Astrocyte of the cerebellum (primary cell): ENCODE data around the gene GLTP.
"Not testable (repeated sequence)": the region's sequence is repeated elsewhere in the genome, so short reads cannot be mapped to it uniquely, and the experiment has no call there.

Source experiments
- DNase-seq: peaks from one replicate; pipeline ENCODE4 v3.0.0-alpha.2; 2011; ENCODE audit warnings: low read depth
- H3K4me3 ChIP-seq: 2 replicates; pipeline ENCODE4 v1.5.1; 2011; ENCODE audit warnings: mild to moderate bottlenecking, low read depth, low read length, moderate library complexity
- CTCF ChIP-seq: IDR thresholded peaks from 2 replicates; pipeline ENCODE4 v1.5.1; 2012; ENCODE audit warnings: low read length, low read depth, moderate library complexity, mild to moderate bottlenecking; ENCODE audit errors: missing control alignments
- in situ Hi-C: cut with HindIII; loops from 2 replicates; pipeline ENCODE4 v1.10.0; 2017; ENCODE audit warnings: low sequenced_read_pairs

GLTP gene

GRCh38 chr12:109871668-109872314 is 8.6 kb downstream of the GLTP start:
- no peak for TF ChIP-seq CTCF
- in situ Hi-C loops = loop anchor here (10.0 kb wide), 1 partner anchor 93 kb away; no protein-coding TSS in a partner anchor
- H3K4me3 ChIP-seq = no peak overlapping the region
- no peak for DNase-seq

- no peak for TF ChIP-seq CTCF
- H3K4me3 ChIP-seq = no peak overlapping the region
- in situ Hi-C loops = loop anchor here (10.0 kb wide), 1 partner anchor 94 kb away; no protein-coding TSS in a partner anchor
- no peak for DNase-seq
Measured at GRCh38 chr12:109870648-109871047, 9.7 kb downstream of the GLTP start.

- no peak for DNase-seq
- in situ Hi-C loops = no loop called here
- TF ChIP-seq CTCF = no peak
- no peak overlapping the region for H3K4me3 ChIP-seq
Measured at GRCh38 chr12:109868182-109869051, 11.9 kb downstream of the GLTP start.

GRCh38 chr12:109864916-109865315 is 15.4 kb downstream of the GLTP start:
- in situ Hi-C loops = no loop called here
- H3K4me3 ChIP-seq = no peak overlapping the region
- DNase-seq = no peak
- no peak for TF ChIP-seq CTCF

- H3K4me3 ChIP-seq = no peak overlapping the region
- no peak for TF ChIP-seq CTCF
- in situ Hi-C loops = no loop called here
- DNase-seq = no peak
Measured at GRCh38 chr12:109863847-109864712, 16.3 kb downstream of the GLTP start.

GRCh38 chr12:109862491-109862890 is 17.9 kb downstream of the GLTP start:
- DNase-seq, H3K4me3 ChIP-seq, in situ Hi-C loops: not testable (repeated sequence)
